Neural progenitor cell (in vitro differentiated cells): ENCODE measurements around the gene ACKR3.

Experiments
- EZH2 ChIP-seq: fragments of 200-600 bp; sonication (generic); IDR thresholded peaks from 2 replicates; pipeline ENCODE4 v1.6.1; 2017; ENCODE audit warnings: antibody characterized with exemption, mild to moderate bottlenecking, moderate library complexity
- TF ChIP-seq, protein P1 (sequence below): fragments of 200-600 bp; sonication (generic); IDR thresholded peaks from 2 replicates; pipeline ENCODE4 v1.5.1; 2017; ENCODE audit warnings: antibody characterized with exemption, mild to moderate bottlenecking

DNA sequence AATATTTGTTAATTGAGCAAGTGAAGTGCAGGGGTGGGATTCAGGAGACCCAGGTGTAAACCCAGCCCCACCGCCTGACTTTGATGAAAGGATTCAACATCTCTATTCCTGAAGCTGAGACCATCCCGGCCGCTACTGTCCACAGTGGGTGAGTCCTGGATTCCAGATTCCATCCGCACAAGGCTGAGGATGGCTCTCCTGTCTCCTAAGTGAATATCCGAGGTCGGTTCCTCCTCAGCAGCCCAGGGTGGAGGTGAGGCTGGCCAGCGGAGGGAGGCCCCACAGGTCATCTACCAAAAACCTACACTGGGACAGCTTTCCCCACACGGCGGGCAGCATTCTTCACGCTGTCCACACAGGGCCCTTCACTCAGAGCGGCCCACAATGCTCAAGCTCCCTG is 57.6 kb downstream of the ACKR3 start:
- TF ChIP-seq, protein P1, sequence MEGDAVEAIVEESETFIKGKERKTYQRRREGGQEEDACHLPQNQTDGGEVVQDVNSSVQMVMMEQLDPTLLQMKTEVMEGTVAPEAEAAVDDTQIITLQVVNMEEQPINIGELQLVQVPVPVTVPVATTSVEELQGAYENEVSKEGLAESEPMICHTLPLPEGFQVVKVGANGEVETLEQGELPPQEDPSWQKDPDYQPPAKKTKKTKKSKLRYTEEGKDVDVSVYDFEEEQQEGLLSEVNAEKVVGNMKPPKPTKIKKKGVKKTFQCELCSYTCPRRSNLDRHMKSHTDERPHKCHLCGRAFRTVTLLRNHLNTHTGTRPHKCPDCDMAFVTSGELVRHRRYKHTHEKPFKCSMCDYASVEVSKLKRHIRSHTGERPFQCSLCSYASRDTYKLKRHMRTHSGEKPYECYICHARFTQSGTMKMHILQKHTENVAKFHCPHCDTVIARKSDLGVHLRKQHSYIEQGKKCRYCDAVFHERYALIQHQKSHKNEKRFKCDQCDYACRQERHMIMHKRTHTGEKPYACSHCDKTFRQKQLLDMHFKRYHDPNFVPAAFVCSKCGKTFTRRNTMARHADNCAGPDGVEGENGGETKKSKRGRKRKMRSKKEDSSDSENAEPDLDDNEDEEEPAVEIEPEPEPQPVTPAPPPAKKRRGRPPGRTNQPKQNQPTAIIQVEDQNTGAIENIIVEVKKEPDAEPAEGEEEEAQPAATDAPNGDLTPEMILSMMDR, result no peak
- no peak for TF ChIP-seq EZH2
